Right lobe of liver (tissue), 6 donors: ENCODE data around the gene CRIP3. TPM values are rescaled to one million over a fixed set of nuclear protein-coding genes. Genes with fewer than 3 reads are reported as not detected.
"Not testable (repeated sequence)": the region's sequence is repeated elsewhere in the genome, so short reads cannot be mapped to it uniquely, and the experiment has no call there.

Experiments
- ATAC-seq, 4 donors: fragments of 200-7000 bp; cut with Tn5 transposase; one replicate each; pipeline ENCODE4 v1.9.1; 2020; ENCODE audit warnings: mild to moderate bottlenecking in 4 of 4, moderate library complexity in 4 of 4
- DNase-seq, 3 donors: peaks; one replicate each; pipeline ENCODE4 v3.0.0-alpha.2; 2020
- H3K27ac ChIP-seq, 3 donors: fragments of 200-600 bp; one replicate each; pipeline ENCODE4 v1.8.0; 2022
- H3K27me3 ChIP-seq, 2 donors: fragments of 200-600 bp; one replicate each; pipeline ENCODE4 v1.8.0; 2022
- H3K36me3 ChIP-seq, 4 donors: fragments of 200-600 bp; sonication (generic) in 1 of 4; one replicate each; pipeline versions ENCODE4 v1.5.1 to v1.8.0; 2017 to 2022; ENCODE audit warnings: control low read depth in 1 of 4
- H3K4me1 ChIP-seq, 4 donors: fragments of 200-600 bp; sonication (generic) in 1 of 4; one replicate each; pipeline versions ENCODE4 v1.5.1 to v1.8.0; 2017 to 2022; ENCODE audit warnings: control low read depth in 1 of 4
- H3K4me3 ChIP-seq, 3 donors: fragments of 200-600 bp; one replicate each; pipeline ENCODE4 v1.8.0; 2022
- H3K9me3 ChIP-seq, 4 donors: fragments of 200-600 bp; sonication (generic) in 1 of 4; one replicate each; pipeline versions ENCODE4 v1.5.1 to v1.8.0; 2017 to 2022; ENCODE audit warnings: control low read depth in 1 of 4
- CTCF ChIP-seq, 4 donors: fragments of 200-600 bp in 3 of 4; fragments of 450-650 bp in 1 of 4; IDR thresholded peaks; one replicate each; pipeline versions ENCODE4 v1.5.1 to v1.8.0; 2016 to 2022; ENCODE audit warnings: antibody characterized with exemption in 4 of 4, mild to moderate bottlenecking in 2 of 4
- POLR2A ChIP-seq: fragments of 450-650 bp; IDR thresholded peaks from one replicate; pipeline ENCODE4 v1.6.1; 2017; ENCODE audit warnings: antibody characterized with exemption, mild to moderate bottlenecking
- WGBS: methylation state at CpG from one replicate; pipeline ENCODE4 v1.1.6; 2018; ENCODE audit warnings: low coverage, low lambda C conversion rate; ENCODE audit not compliant: insufficient coverage; ENCODE audit errors: missing lambda C conversion rate; 5-methylcytosine and 5-hydroxymethylcytosine counted together
- intact Hi-C, 2 donors: fragments of 100-400 bp; cut with DNase I; formaldehyde crosslinking; loops; one replicate each; pipeline versions ENCODE4 v1.11.2 to v1.14.1; 2022
- total RNA-seq, 6 experiments: library from RNA; depleted of rRNA in 2 of 6; stranded (reverse); fragments of >200 nt in 2 of 6; fragmentation: NEBNext Ultra II Directional in 3 of 6; extraction: Animal tissue kit (Norgen Biotek cat#: 25700) in 3 of 6; gene quantifications; one replicate each; pipeline versions ENCODE4 v1.1.0 to v1.2.4, GENCODE V29; 2016 to 2023
- donor health status: DM: no; HTN: yes; CAD: no.
- donor health status: DM: no; HTN: no; CAD: no.
- donor health status: DM: no; HTN: no; CAD: no.
- donor health status: DM: no; HTN: yes; CAD: no.
- donor health status: DM: no; HTN: yes; CAD: no.

CRIP3 gene
- total RNA-seq, 6 experiments from 2014 or later: 2.1 to 7.9 (median 5.2) TPM

GRCh38 chr6:43347021-43347420 lies 38.4 kb upstream of the CRIP3 start:
- H3K9me3 ChIP-seq: no peaks in the 10 kb centered on the region
- 70% methylated on average over 3 of the region's 3 CpGs for whole genome bisulfite sequencing
- H3K4me1 ChIP-seq: no peaks in the 10 kb centered on the region
- DNase-seq (no peak), ATAC-seq (no peak)
- intact Hi-C loops: no loop called here
- no peak for TF ChIP-seq CTCF (IDR thresholded peaks at IDR 0.05)
- TF ChIP-seq POLR2A: no peak
- H3K27ac ChIP-seq: no peak overlapping the region
- peaks cover 3 to 44% (median 12%) of the 10 kb centered on the region in 4 donors for H3K36me3 ChIP-seq
- no peak overlapping the region for H3K4me3 ChIP-seq
- H3K27me3 ChIP-seq: no peaks in the 10 kb centered on the region

GRCh38 chr6:43346243-43346642 lies 37.6 kb upstream of the CRIP3 start:
- H3K4me1 ChIP-seq, H3K4me3 ChIP-seq, H3K27ac ChIP-seq, ATAC-seq, H3K9me3 ChIP-seq, DNase-seq, intact Hi-C loops, H3K27me3 ChIP-seq: not testable (repeated sequence)
- H3K36me3 ChIP-seq: peaks cover 3 to 51% (median 15%) of the 10 kb centered on the region in 4 donors
- 97% methylated on average over 6 of the region's 11 CpGs for WGBS

- Histone ChIP-seq H3K4me1 (no peaks in the 10 kb centered on the region), H3K27me3 (no peaks in the 10 kb centered on the region), H3K27ac (no peak overlapping the region), H3K36me3 (peaks cover 0 to 39% (median 10%) of the 10 kb centered on the region in 4 donors), H3K4me3 (no peak overlapping the region), H3K9me3 (no peaks in the 10 kb centered on the region)
- TF ChIP-seq CTCF (IDR thresholded peaks at IDR 0.05): no peak
- TF ChIP-seq POLR2A: no peak
- ATAC-seq (no peak), DNase-seq (no peak)
- intact Hi-C loops: no loop called here
- WGBS: 94% methylated on average over 4 of the region's 4 CpGs
Observed at GRCh38 chr6:43339168-43339567, 30.5 kb upstream of the CRIP3 start.

- H3K4me3 ChIP-seq: no peak overlapping the region
- no peak overlapping the region for H3K27ac ChIP-seq
- TF ChIP-seq POLR2A (no peak), CTCF (IDR thresholded peaks at IDR 0.05) (no peak)
- H3K36me3 ChIP-seq: peaks cover 0 to 39% (median 10%) of the 10 kb centered on the region in 4 donors
- ATAC-seq (no peak), DNase-seq (no peak)
- intact Hi-C loops: no loop called here
- no peaks in the 10 kb centered on the region for H3K9me3 ChIP-seq
- no peaks in the 10 kb centered on the region for H3K27me3 ChIP-seq
- no peaks in the 10 kb centered on the region for H3K4me1 ChIP-seq
Observed at GRCh38 chr6:43338243-43338642, 29.6 kb upstream of the CRIP3 start.

GRCh38 chr6:43336382-43336781 lies 27.8 kb upstream of the CRIP3 start:
- Histone ChIP-seq H3K4me3 (no peak overlapping the region), H3K4me1 (no peaks in the 10 kb centered on the region), H3K9me3 (no peaks in the 10 kb centered on the region), H3K36me3 (peaks cover 0 to 25% (median 8%) of the 10 kb centered on the region in 4 donors), H3K27ac (no peak overlapping the region), H3K27me3 (no peaks in the 10 kb centered on the region)
- WGBS: 91% methylated on average over 3 of the region's 3 CpGs
- TF ChIP-seq POLR2A (no peak), CTCF (IDR thresholded peaks at IDR 0.05) (no peak)
- ATAC-seq (no peak), DNase-seq (no peak)
- intact Hi-C loops: no loop called here
